GM12878 (cell line): ENCODE data around the gene PRKN. TPM values are rescaled to one million over a fixed set of nuclear protein-coding genes. Genes with fewer than 3 reads are reported as not detected.

Source experiments
- ATAC-seq: fragments of 200-7000 bp; cut with Tn5 transposase; 3 replicates; pipeline ENCODE4 v1.9.1; 2020; ENCODE audit warnings: mild to moderate bottlenecking, moderate library complexity
- BruUV-seq: library from RNA; stranded (reverse); fragments of 400-500 nt; replicated peaks from 2 replicates; lab custom pipeline; 2021; lab: Mats Ljungman, UMichigan
- CTCF ChIA-PET: fragments of 300-600 bp; sonication (Branson Sonifier 250); formaldehyde crosslinking; extraction: SDS; loops from one replicate; lab custom pipeline; 2021; ENCODE audit warnings: inconsistent platforms; lab: Yijun Ruan, JAX
- POLR2A ChIA-PET: fragments of 350-600 bp; formaldehyde crosslinking; extraction: SDS; loops from one replicate; lab custom pipeline; 2021; ENCODE audit warnings: inconsistent platforms; lab: Charles Lee
- RAD21 ChIA-PET: fragments of 300-600 bp; sonication (Branson Sonifier 250); formaldehyde crosslinking; loops from one replicate; lab custom pipeline; 2023; ENCODE audit warnings: antibody characterized with exemption; ENCODE audit not compliant: unreplicated experiment; lab: Charles Lee
- SMC1A ChIA-PET: fragments of 300-600 bp; sonication (Branson Sonifier 250); formaldehyde crosslinking; loops from one replicate; lab custom pipeline; 2023; ENCODE audit not compliant: unreplicated experiment, uncharacterized antibody; lab: Charles Lee
- DNase-seq: peaks from one replicate; pipeline ENCODE4 v3.0.0-alpha.2; 2011; ENCODE audit warnings: low read depth, low spot score
- FAIRE-seq: peaks from 3 replicates; lab custom pipeline; 2011; peaks lifted over from hg19 to GRCh38; lab: Jason Lieb, UNC
- H2AFZ ChIP-seq: 2 replicates; pipeline ENCODE4 v1.6.0; 2011; ENCODE audit warnings: low read depth, low read length, control low read depth; ENCODE audit not compliant: control insufficient read depth
- H3K27ac ChIP-seq: 2 replicates; pipeline ENCODE4 v1.5.1; 2011; ENCODE audit warnings: control low read depth; ENCODE audit not compliant: control insufficient read depth, insufficient read depth
- H3K27me3 ChIP-seq, 2 experiments: replicated peaks in 1 of 2; 2 replicates each; pipeline versions ENCODE4 v1.6.0 to v1.6.1; 2011; ENCODE audit warnings: low read length in 1 of 2; ENCODE audit not compliant: control insufficient read depth in 2 of 2, insufficient read depth in 2 of 2
- H3K36me3 ChIP-seq, 2 experiments: 2 replicates each; pipeline ENCODE4 v1.5.1; 2011; ENCODE audit warnings: low read length in 1 of 2; ENCODE audit not compliant: control insufficient read depth in 2 of 2, insufficient read depth in 2 of 2
- H3K4me1 ChIP-seq: 2 replicates; pipeline ENCODE4 v1.6.1; 2011; ENCODE audit warnings: mild to moderate bottlenecking, low read length, moderate library complexity, mixed read lengths; ENCODE audit not compliant: control insufficient read depth, insufficient read depth
- H3K4me2 ChIP-seq: 2 replicates; pipeline ENCODE4 v1.6.0; 2011; ENCODE audit warnings: control low read depth; ENCODE audit not compliant: control insufficient read depth, insufficient read depth
- H3K4me3 ChIP-seq: fragments of 200-600 bp; sonication (generic); 2 replicates; pipeline ENCODE4 v1.5.1; 2016
- H3K79me2 ChIP-seq: 2 replicates; pipeline ENCODE4 v1.6.0; 2011; ENCODE audit warnings: low read length; ENCODE audit not compliant: control insufficient read depth, insufficient read depth
- H3K9ac ChIP-seq: 2 replicates; pipeline ENCODE4 v1.8.0; 2011; ENCODE audit warnings: low read length, control low read depth, mixed read lengths; ENCODE audit not compliant: control insufficient read depth, insufficient read depth
- H3K9me3 ChIP-seq: replicated peaks from 3 replicates; pipeline ENCODE4 v1.5.1; 2011; ENCODE audit warnings: mild to moderate bottlenecking, low read length; ENCODE audit not compliant: control insufficient read depth, insufficient read depth
- H4K20me1 ChIP-seq: 2 replicates; pipeline ENCODE4 v1.6.0; 2011; ENCODE audit not compliant: control insufficient read depth, insufficient read depth
- BCLAF1 ChIP-seq: fragments of 450-650 bp; IDR thresholded peaks from 2 replicates; pipeline ENCODE4 v1.6.1; 2017; ENCODE audit warnings: antibody characterized with exemption, mild to moderate bottlenecking, moderate library complexity
- CHD2 ChIP-seq: IDR thresholded peaks from 2 replicates; pipeline ENCODE4 v1.6.1; 2011; ENCODE audit warnings: low read depth, low read length, improper control_type of control experiment, borderline replicate concordance
- ELK1 ChIP-seq: IDR thresholded peaks from 2 replicates; pipeline ENCODE4 v1.6.1; 2012; ENCODE audit warnings: low read depth, low read length, improper control_type of control experiment
- MTA2 ChIP-seq: fragments of 450-650 bp; IDR thresholded peaks from 2 replicates; pipeline ENCODE4 v1.6.1; 2016; ENCODE audit warnings: low read depth, mild to moderate bottlenecking, moderate library complexity
- MXI1 ChIP-seq: fragments of 150-350 bp; IDR thresholded peaks from 2 replicates; pipeline ENCODE4 v1.6.1; 2011; ENCODE audit warnings: low read depth, mild to moderate bottlenecking, inconsistent platforms, low read length, improper control_type of control experiment
- PBX3 ChIP-seq: IDR thresholded peaks from 2 replicates; pipeline ENCODE4 v1.6.1; 2011; ENCODE audit warnings: mild to moderate bottlenecking, low read depth, low read length, moderate library complexity; ENCODE audit not compliant: insufficient replicate concordance
- POLR2A ChIP-seq: IDR thresholded peaks from 2 replicates; pipeline ENCODE4 v1.6.1; 2011; ENCODE audit warnings: low read depth, mild to moderate bottlenecking, low read length
- RB1 ChIP-seq: fragments of 450-650 bp; formaldehyde crosslinking; IDR thresholded peaks from 2 replicates; pipeline ENCODE4 v1.6.1; 2017; ENCODE audit warnings: mild to moderate bottlenecking, borderline replicate concordance
- RUNX3 ChIP-seq: IDR thresholded peaks from 2 replicates; pipeline ENCODE4 v1.6.1; 2012; ENCODE audit warnings: low read length, inconsistent platforms
- TCF3 ChIP-seq: IDR thresholded peaks from 2 replicates; pipeline ENCODE4 v1.6.1; 2012; ENCODE audit warnings: low read depth, mild to moderate bottlenecking, low read length, borderline replicate concordance; ENCODE audit not compliant: insufficient read depth
- ZNF592 ChIP-seq: fragments of 450-650 bp; IDR thresholded peaks from 2 replicates; pipeline ENCODE4 v1.6.1; 2017; ENCODE audit warnings: mild to moderate bottlenecking, moderate library complexity
- WGBS: methylation state at CpG from one replicate; pipeline ENCODE4 v1.1.6; 2016; ENCODE audit warnings: low lambda C conversion rate; ENCODE audit not compliant: insufficient replicate concordance, insufficient coverage; ENCODE audit errors: missing lambda C conversion rate; 5-methylcytosine and 5-hydroxymethylcytosine counted together
- in situ Hi-C: fragments of 300-500 bp; cut with MboI; formaldehyde crosslinking; loops from 9 replicates; pipeline ENCODE4 v1.14.3; 2018; ENCODE audit warnings: mixed read lengths
- intact Hi-C: fragments of 100-400 bp; cut with micrococcal nuclease; formaldehyde crosslinking; loops from one replicate; pipeline ENCODE4 v1.14.2; 2022; ENCODE audit not compliant: unreplicated experiment
- polyA plus RNA-seq, 11 experiments: library from polyadenylated mRNA; depleted of rRNA in 4 of 11; unstranded in 6 of 11; stranded (reverse) in 5 of 11; fragments of >200 nt; fragmentation: Nextera tagmentation in 4 of 11; fragmentation: Illumina TruSeq in 1 of 11; extraction: Ambion mirVana in 4 of 11; extraction: Trizol in 1 of 11; gene quantifications; 1 replicate in 1 of 11; 2 replicates in 10 of 11; pipeline versions ENCODE4 v1.2.1 to v1.2.3, GENCODE V29; 2011 to 2016; ENCODE audit warnings: inconsistent platforms in 2 of 11, missing spikeins in 2 of 11, low read depth in 1 of 11
- total RNA-seq, 4 experiments: library from RNA; depleted of rRNA in 3 of 4; stranded (reverse); fragments of >200 nt in 3 of 4; fragmentation: Illumina TruSeq in 1 of 4; extraction: Trizol in 1 of 4; gene quantifications; 2 replicates each; pipeline versions ENCODE4 v1.2.1 to v1.2.3, GENCODE V29; 2013 to 2021

Gene PRKN
- total and polyA plus RNA-seq, 10 of the 15 experiments (the other 5 are each of a cell fraction or from before 2014, with no cell fraction given): 0.06 to 0.09 TPM; not detected in 8

- TF ChIP-seq CHD2 (no peak), RB1 (no peak), MTA2 (no peak)
- TF ChIP-seq, all 136 proteins: peak for 0
These were observed 884.5 kb downstream of the PRKN start (continued) for GRCh38 chr6:161843066-161843465.

GRCh38 chr6:161840380-161840779 lies 887.2 kb downstream of the PRKN start:
- no TSS peak for BruUV-seq
- no peak overlapping the region for H2AFZ ChIP-seq
- FAIRE-seq (no peak), ATAC-seq (no peak), DNase-seq (no peak)
- H4K20me1 ChIP-seq: no peaks in the 10 kb centered on the region
- H3K9ac ChIP-seq: no peak overlapping the region
- no peaks in the 10 kb centered on the region for H3K79me2 ChIP-seq
- no peaks in the 10 kb centered on the region for H3K9me3 ChIP-seq
- no peaks in the 10 kb centered on the region for H3K36me3 ChIP-seq
- H3K4me1 ChIP-seq: no peaks in the 10 kb centered on the region
- ChIA-PET SMC1A (no interaction called here), RAD21 (no interaction called here), POLR2A (no interaction called here), CTCF (interaction anchor here (0.7 kb wide), 1 partner anchor 17 kb away, joined by 3 read pairs; no protein-coding TSS in a partner anchor)
- 30% methylated on average over 3 of the region's 3 CpGs for WGBS
- no peak overlapping the region for H3K4me2 ChIP-seq
- intact Hi-C loops (no loop called here), in situ Hi-C loops (no loop called here)
- H3K27ac ChIP-seq: no peak overlapping the region
- no peaks in the 10 kb centered on the region for H3K27me3 ChIP-seq
- no peak overlapping the region for H3K4me3 ChIP-seq
- TF ChIP-seq RUNX3 (no peak), POLR2A (no peak), ZNF592 (no peak), TCF3 (no peak), ELK1 (no peak), BCLAF1 (no peak), PBX3 (no peak), MXI1 (no peak)
